Lower leg skin (tissue), 3 donors: ENCODE data around the gene CHML.

Experiments used
- CTCF ChIP-seq, 3 donors: fragments of 450-650 bp; IDR thresholded peaks; one replicate each; pipeline ENCODE4 v1.5.1; 2016; ENCODE audit warnings: antibody characterized with exemption in 3 of 3, mild to moderate bottlenecking in 3 of 3, moderate library complexity in 2 of 3
- POLR2A ChIP-seq, 2 donors: fragments of 450-650 bp; IDR thresholded peaks; one replicate each; pipeline ENCODE4 v1.6.1; 2016 to 2017; ENCODE audit warnings: antibody characterized with exemption in 2 of 2, mild to moderate bottlenecking in 1 of 2, moderate library complexity in 1 of 2

- TF ChIP-seq CTCF (IDR thresholded peaks at IDR 0.05) = no peak
- no peak for TF ChIP-seq POLR2A (IDR thresholded peaks at IDR 0.05)
These were observed 9.7 kb downstream of the CHML start for GRCh38 chr1:241630476-241630875.
